H9 (cell line): ENCODE results near the gene GLDC. TPM values are rescaled to one million over a fixed set of nuclear protein-coding genes. Genes with fewer than 3 reads are reported as not detected.

Experiments used
- DNase-seq: peaks from one replicate; pipeline ENCODE4 v3.0.0-alpha.2; 2017
- H2AFZ ChIP-seq: one replicate; pipeline ENCODE4 v1.6.1; 2013; ENCODE audit warnings: mild to moderate bottlenecking, low read length, control low read depth, moderate library complexity
- H2AK5ac ChIP-seq: 2 replicates; pipeline ENCODE4 v1.6.1; 2013; ENCODE audit warnings: low read length, control low read depth, mixed read lengths; ENCODE audit not compliant: insufficient read length
- H2BK120ac ChIP-seq: one replicate; pipeline ENCODE4 v1.6.1; 2013; ENCODE audit warnings: low read depth, mild to moderate bottlenecking, low read length, control low read depth, inconsistent platforms; ENCODE audit not compliant: poor library complexity, severe bottlenecking
- H2BK12ac ChIP-seq: 2 replicates; pipeline ENCODE4 v1.6.1; 2013; ENCODE audit warnings: low read length, control low read depth, mixed read lengths, low read depth; ENCODE audit not compliant: insufficient read length
- H2BK15ac ChIP-seq: 2 replicates; pipeline ENCODE4 v1.6.1; 2013; ENCODE audit warnings: low read depth, low read length, control low read depth
- H2BK20ac ChIP-seq: one replicate; pipeline ENCODE4 v1.6.1; 2013; ENCODE audit warnings: low read depth, mild to moderate bottlenecking, low read length, control low read depth, inconsistent platforms; ENCODE audit not compliant: poor library complexity, severe bottlenecking
- H2BK5ac ChIP-seq: 2 replicates; pipeline ENCODE4 v1.6.1; 2013; ENCODE audit warnings: low read length, control low read depth, mixed read lengths; ENCODE audit not compliant: insufficient read length
- H3K14ac ChIP-seq: 2 replicates; pipeline ENCODE4 v1.6.1; 2013; ENCODE audit warnings: low read length, control low read depth; ENCODE audit not compliant: insufficient read depth
- H3K18ac ChIP-seq: 2 replicates; pipeline ENCODE4 v1.6.1; 2013; ENCODE audit warnings: low read depth, mild to moderate bottlenecking, mixed read lengths, low read length, control low read depth; ENCODE audit not compliant: insufficient read length
- H3K23ac ChIP-seq: 2 replicates; pipeline ENCODE4 v1.6.1; 2013; ENCODE audit warnings: low read length, control low read depth, mixed read lengths, low read depth; ENCODE audit not compliant: insufficient read length
- H3K23me2 ChIP-seq: 2 replicates; pipeline ENCODE4 v1.6.1; 2013; ENCODE audit warnings: low read depth, mild to moderate bottlenecking, mixed read lengths, low read length, control low read depth; ENCODE audit not compliant: insufficient read length, poor library complexity, severe bottlenecking
- H3K27ac ChIP-seq: 2 replicates; pipeline ENCODE4 v1.5.1; 2013; ENCODE audit warnings: low read length, control low read depth, mixed read lengths, low read depth; ENCODE audit not compliant: insufficient read length
- H3K27me3 ChIP-seq: 2 replicates; pipeline ENCODE4 v1.6.1; 2013; ENCODE audit warnings: low read length, control low read depth, inconsistent platforms; ENCODE audit not compliant: insufficient read depth
- H3K4ac ChIP-seq: 2 replicates; pipeline ENCODE4 v1.6.1; 2013; ENCODE audit warnings: low read depth, mild to moderate bottlenecking, control low read depth, inconsistent platforms, low read length, moderate library complexity
- H3K4me1 ChIP-seq: 2 replicates; pipeline ENCODE4 v1.6.1; 2013; ENCODE audit warnings: low read length, control low read depth, inconsistent platforms; ENCODE audit not compliant: insufficient read depth
- H3K4me2 ChIP-seq: 2 replicates; pipeline ENCODE4 v1.6.1; 2013; ENCODE audit warnings: low read length, control low read depth, mixed read lengths; ENCODE audit not compliant: insufficient read length, insufficient read depth
- H3K56ac ChIP-seq: 2 replicates; pipeline ENCODE4 v1.6.1; 2013; ENCODE audit warnings: low read depth, mild to moderate bottlenecking, mixed read lengths, low read length, control low read depth; ENCODE audit not compliant: insufficient read length
- H3K79me1 ChIP-seq: 2 replicates; pipeline ENCODE4 v1.6.1; 2013; ENCODE audit warnings: low read depth, mild to moderate bottlenecking, moderate library complexity, low read length, control low read depth, inconsistent platforms; ENCODE audit not compliant: insufficient read depth, poor library complexity, severe bottlenecking
- H3K79me2 ChIP-seq: 2 replicates; pipeline ENCODE4 v1.6.1; 2013; ENCODE audit warnings: low read length, control low read depth, inconsistent platforms; ENCODE audit not compliant: insufficient read depth
- H3K9ac ChIP-seq: 2 replicates; pipeline ENCODE4 v1.6.1; 2013; ENCODE audit warnings: low read length, control low read depth, mixed read lengths; ENCODE audit not compliant: insufficient read length; ENCODE audit errors: extremely low read depth
- H3K9me3 ChIP-seq: one replicate; pipeline ENCODE4 v1.6.1; 2013; ENCODE audit warnings: low read depth, low read length, inconsistent platforms; ENCODE audit not compliant: control insufficient read depth
- H3T11ph ChIP-seq: one replicate; pipeline ENCODE4 v1.6.1; 2013; ENCODE audit warnings: mild to moderate bottlenecking, low read length, control low read depth, inconsistent platforms
- H4K20me1 ChIP-seq: one replicate; pipeline ENCODE4 v1.6.1; 2013; ENCODE audit not compliant: control insufficient read depth, insufficient read length, insufficient read depth
- H4K5ac ChIP-seq: 2 replicates; pipeline ENCODE4 v1.6.1; 2013; ENCODE audit warnings: low read depth, mild to moderate bottlenecking, mixed read lengths, low read length, control low read depth; ENCODE audit not compliant: insufficient read length
- H4K8ac ChIP-seq: replicated peaks from 2 replicates; pipeline ENCODE4 v1.6.1; 2013; ENCODE audit warnings: low read length, control low read depth, mixed read lengths, low read depth; ENCODE audit not compliant: insufficient read length
- H4K91ac ChIP-seq: 2 replicates; pipeline ENCODE4 v1.6.1; 2013; ENCODE audit warnings: low read depth, mild to moderate bottlenecking, moderate library complexity, mixed read lengths, low read length, control low read depth; ENCODE audit not compliant: insufficient read length
- H3K27ac Mint-ChIP-seq, 3 experiments: 2 replicates in 2 of 3; 3 replicates in 1 of 3; pipeline ENCODE4 v1.8.0; 2020 to 2021; ENCODE audit warnings: mixed read lengths in 3 of 3, mild to moderate bottlenecking in 1 of 3, moderate library complexity in 1 of 3
- H3K27me3 Mint-ChIP-seq: 2 replicates; pipeline ENCODE4 v1.8.0; 2021; ENCODE audit warnings: low read depth, mild to moderate bottlenecking, moderate library complexity, mixed read lengths
- H3K36me3 Mint-ChIP-seq, 3 experiments: 2 replicates in 2 of 3; 3 replicates in 1 of 3; pipeline ENCODE4 v1.8.0; 2020 to 2021; ENCODE audit warnings: low read depth in 3 of 3, mixed read lengths in 3 of 3; ENCODE audit not compliant: insufficient read depth in 1 of 3
- H3K4me1 Mint-ChIP-seq, 2 experiments: 2 replicates each; pipeline ENCODE4 v1.8.0; 2020; ENCODE audit warnings: mixed read lengths in 2 of 2
- H3K4me3 Mint-ChIP-seq, 2 experiments: 2 replicates in 1 of 2; 3 replicates in 1 of 2; pipeline ENCODE4 v1.8.0; 2020 to 2021; ENCODE audit warnings: mild to moderate bottlenecking in 2 of 2, mixed read lengths in 2 of 2, moderate library complexity in 1 of 2
- H3K9me3 Mint-ChIP-seq, 2 experiments: 2 replicates in 1 of 2; 3 replicates in 1 of 2; pipeline ENCODE4 v1.8.0; 2020; ENCODE audit warnings: mild to moderate bottlenecking in 2 of 2, mixed read lengths in 2 of 2, moderate library complexity in 1 of 2
- WGBS: extraction: QIAGEN DNeasy Blood & Tissue Kit; methylation state at CpG from one replicate; pipeline ENCODE4 v1.1.7; 2013; ENCODE audit warnings: missing lambda C conversion rate, low lambda C conversion rate, mixed read lengths; ENCODE audit not compliant: insufficient read length; ENCODE audit errors: extremely low coverage; 5-methylcytosine and 5-hydroxymethylcytosine counted together
- total RNA-seq: library from RNA; stranded (reverse); gene quantifications from 2 replicates; pipeline ENCODE4 v1.2.1, GENCODE V29; 2021
- TF ChIP-seq, protein P1 (sequence below): fragments of 200-600 bp; sonication (generic); conservative IDR thresholded peaks from 3 replicates; pipeline ENCODE4 v1.8.0; 2021; ENCODE audit warnings: antibody characterized with exemption, mild to moderate bottlenecking

GLDC gene
- total RNA-seq, 1 experiment from 2014 or later = 74.4 TPM

DNA sequence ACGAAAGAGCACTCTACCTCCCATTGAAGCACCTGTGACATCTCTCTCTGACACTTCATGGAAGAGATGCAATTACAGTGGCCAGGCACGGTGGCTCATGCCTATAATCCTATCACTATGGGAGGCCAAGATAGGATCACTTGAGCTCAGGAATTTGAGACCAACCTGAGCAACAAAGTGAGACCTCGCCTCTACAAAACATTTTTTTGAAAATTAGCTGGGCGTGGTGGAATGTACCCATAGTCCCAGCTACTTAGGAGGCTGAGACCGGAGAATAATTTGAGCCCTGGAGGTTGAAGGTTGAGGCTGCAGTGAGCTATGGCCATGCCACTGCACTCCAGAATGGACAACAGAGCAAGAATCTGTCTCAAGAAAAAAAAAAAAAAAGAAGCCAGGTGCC, 45.5 kb downstream of the GLDC start:
- Mint-ChIP-seq H3K4me3 (no peak overlapping the region), H3K4me1 (no peaks in the 10 kb centered on the region), H3K27me3 (no peaks in the 10 kb centered on the region; the same call in 1 of the 2 replicates), H3K36me3 (peaks cover 45 to 68% (median 67%) of the 10 kb centered on the region in 3 experiments), H3K9me3 (no peaks in the 10 kb centered on the region), H3K27ac (no peak overlapping the region)
- H4K8ac ChIP-seq = no peak overlapping the region
- H4K91ac ChIP-seq = no peak overlapping the region
- H3K4ac ChIP-seq = no peak overlapping the region
- H3K4me1 ChIP-seq = no peaks in the 10 kb centered on the region
- no peak overlapping the region for H2BK20ac ChIP-seq
- H3K79me2 ChIP-seq = no peaks in the 10 kb centered on the region
- H3K14ac ChIP-seq = no peak overlapping the region
- no peak overlapping the region for H2BK120ac ChIP-seq
- H3K27ac ChIP-seq = no peak overlapping the region
- WGBS = no CpG with 5 or more reads among the region's 5 CpGs
- H3K9me3 ChIP-seq = no peaks in the 10 kb centered on the region
- H2BK5ac ChIP-seq = no peak overlapping the region
- no peaks in the 10 kb centered on the region for H3K79me1 ChIP-seq
- TF ChIP-seq, protein P1, sequence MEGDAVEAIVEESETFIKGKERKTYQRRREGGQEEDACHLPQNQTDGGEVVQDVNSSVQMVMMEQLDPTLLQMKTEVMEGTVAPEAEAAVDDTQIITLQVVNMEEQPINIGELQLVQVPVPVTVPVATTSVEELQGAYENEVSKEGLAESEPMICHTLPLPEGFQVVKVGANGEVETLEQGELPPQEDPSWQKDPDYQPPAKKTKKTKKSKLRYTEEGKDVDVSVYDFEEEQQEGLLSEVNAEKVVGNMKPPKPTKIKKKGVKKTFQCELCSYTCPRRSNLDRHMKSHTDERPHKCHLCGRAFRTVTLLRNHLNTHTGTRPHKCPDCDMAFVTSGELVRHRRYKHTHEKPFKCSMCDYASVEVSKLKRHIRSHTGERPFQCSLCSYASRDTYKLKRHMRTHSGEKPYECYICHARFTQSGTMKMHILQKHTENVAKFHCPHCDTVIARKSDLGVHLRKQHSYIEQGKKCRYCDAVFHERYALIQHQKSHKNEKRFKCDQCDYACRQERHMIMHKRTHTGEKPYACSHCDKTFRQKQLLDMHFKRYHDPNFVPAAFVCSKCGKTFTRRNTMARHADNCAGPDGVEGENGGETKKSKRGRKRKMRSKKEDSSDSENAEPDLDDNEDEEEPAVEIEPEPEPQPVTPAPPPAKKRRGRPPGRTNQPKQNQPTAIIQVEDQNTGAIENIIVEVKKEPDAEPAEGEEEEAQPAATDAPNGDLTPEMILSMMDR = no peak
- H4K20me1 ChIP-seq = no peaks in the 10 kb centered on the region
- H3K4me2 ChIP-seq = no peak overlapping the region
- no peak overlapping the region for H2AK5ac ChIP-seq
- no peak overlapping the region for H3K18ac ChIP-seq
- no peak for DNase-seq
- H2BK12ac ChIP-seq = no peak overlapping the region
- no peak overlapping the region for H3T11ph ChIP-seq
- no peak overlapping the region for H2BK15ac ChIP-seq
- no peak overlapping the region for H2AFZ ChIP-seq
- no peak overlapping the region for H3K23ac ChIP-seq
- no peaks in the 10 kb centered on the region for H3K27me3 ChIP-seq
- no peak overlapping the region for H3K56ac ChIP-seq
- no peak overlapping the region for H4K5ac ChIP-seq
- no peaks in the 10 kb centered on the region for H3K23me2 ChIP-seq
- H3K9ac ChIP-seq = no peak overlapping the region
